ENCODE measurements around the gene ACO2.

DNA sequence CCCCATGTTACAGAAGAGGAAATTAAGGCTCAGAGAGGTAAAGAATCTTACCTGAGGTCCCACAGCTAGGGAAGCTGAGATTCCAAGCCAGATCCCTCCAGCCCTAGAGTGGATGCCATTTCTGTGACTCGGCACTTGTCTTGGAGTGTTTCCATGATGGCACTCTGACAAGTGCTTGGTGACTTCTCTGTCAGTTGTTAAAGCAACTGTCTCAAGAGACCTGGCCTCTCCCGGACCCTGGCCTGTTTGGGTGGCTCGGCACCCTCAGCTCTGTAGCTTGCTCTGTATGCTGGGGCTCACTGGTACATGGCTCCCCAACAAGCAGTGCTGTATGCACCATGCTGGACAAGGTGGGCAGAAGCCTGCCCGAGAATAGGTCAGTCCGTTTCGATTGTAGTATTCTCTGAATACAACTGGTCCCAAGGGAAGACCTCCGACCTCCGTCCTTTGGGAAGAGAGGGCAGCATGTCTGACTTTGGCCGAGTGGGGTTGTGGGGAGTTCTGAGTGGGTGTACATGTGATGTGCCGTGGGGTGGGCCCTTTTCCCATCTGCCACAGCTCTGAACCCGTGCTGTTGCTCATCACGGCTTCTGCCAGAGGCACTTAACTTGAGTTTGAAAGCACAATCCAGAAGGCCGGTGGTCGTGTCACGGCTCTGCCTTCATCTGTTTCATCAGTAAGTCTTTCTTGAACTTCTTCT, 12.4 kb downstream of the ACO2 start:
- TF ChIP-seq EP300 (IDR thresholded peaks at IDR 0.05), result no peak
- TF ChIP-seq, protein P1, sequence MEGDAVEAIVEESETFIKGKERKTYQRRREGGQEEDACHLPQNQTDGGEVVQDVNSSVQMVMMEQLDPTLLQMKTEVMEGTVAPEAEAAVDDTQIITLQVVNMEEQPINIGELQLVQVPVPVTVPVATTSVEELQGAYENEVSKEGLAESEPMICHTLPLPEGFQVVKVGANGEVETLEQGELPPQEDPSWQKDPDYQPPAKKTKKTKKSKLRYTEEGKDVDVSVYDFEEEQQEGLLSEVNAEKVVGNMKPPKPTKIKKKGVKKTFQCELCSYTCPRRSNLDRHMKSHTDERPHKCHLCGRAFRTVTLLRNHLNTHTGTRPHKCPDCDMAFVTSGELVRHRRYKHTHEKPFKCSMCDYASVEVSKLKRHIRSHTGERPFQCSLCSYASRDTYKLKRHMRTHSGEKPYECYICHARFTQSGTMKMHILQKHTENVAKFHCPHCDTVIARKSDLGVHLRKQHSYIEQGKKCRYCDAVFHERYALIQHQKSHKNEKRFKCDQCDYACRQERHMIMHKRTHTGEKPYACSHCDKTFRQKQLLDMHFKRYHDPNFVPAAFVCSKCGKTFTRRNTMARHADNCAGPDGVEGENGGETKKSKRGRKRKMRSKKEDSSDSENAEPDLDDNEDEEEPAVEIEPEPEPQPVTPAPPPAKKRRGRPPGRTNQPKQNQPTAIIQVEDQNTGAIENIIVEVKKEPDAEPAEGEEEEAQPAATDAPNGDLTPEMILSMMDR (IDR thresholded peaks at IDR 0.05), result no peak

Data from tibial nerve (tissue), 4 donors.